Thyroid gland (tissue), 4 donors: ENCODE results near the gene CRB1.

Source experiments
- CTCF ChIP-seq, 6 experiments: fragments of 200-600 bp in 3 of 6; fragments of 450-650 bp in 3 of 6; sonication (generic) in 3 of 6; IDR thresholded peaks; one replicate each; pipeline ENCODE4 v1.5.1; 2016 to 2019; ENCODE audit warnings: antibody characterized with exemption in 6 of 6, mild to moderate bottlenecking in 2 of 6, inconsistent platforms in 1 of 6, moderate library complexity in 1 of 6
- POLR2A ChIP-seq, 2 donors: fragments of 450-650 bp; IDR thresholded peaks; one replicate each; pipeline ENCODE4 v1.6.1; 2017; ENCODE audit warnings: antibody characterized with exemption in 2 of 2, mild to moderate bottlenecking in 2 of 2, moderate library complexity in 1 of 2

- TF ChIP-seq CTCF (IDR thresholded peaks at IDR 0.05) (no peak), POLR2A (IDR thresholded peaks at IDR 0.05) (no peak)
Observed at GRCh38 chr1:197448121-197448779, 180.2 kb downstream of the CRB1 start.
